ENCODE results near the gene ANTXR2.

Gene ANTXR2

DNA sequence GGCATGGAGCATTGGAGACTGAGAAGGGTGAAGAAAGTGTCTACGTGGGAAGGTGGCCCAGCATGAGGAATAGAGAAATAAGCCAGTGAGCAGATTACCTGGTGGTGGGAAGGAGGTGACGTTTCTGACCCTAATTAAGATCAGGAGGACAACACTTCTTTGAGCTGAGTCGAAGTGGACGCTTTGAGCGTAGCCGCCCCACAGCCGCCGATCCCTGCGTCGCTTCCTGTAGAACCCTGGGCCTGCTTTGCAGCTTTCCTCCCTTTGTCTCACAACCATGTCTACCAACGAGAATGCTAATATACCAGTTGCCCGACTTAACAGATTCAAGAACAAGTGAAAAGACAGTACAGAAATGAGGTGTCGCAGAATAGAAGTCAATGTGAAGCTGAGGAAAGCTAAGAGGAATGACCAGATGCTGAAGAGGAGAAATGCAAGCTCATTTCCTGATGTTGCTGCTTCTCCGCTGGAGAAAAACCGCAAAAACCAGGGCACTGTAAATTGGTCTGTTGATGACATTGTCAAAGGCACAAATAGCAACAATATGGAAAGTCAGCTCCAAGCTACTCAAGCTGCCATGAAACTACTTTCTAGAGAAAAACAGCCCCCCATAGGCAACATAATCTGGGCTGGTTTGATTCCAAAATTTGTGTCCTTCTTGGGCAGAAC lies 6.4 kb upstream of the ANTXR2 start:
- no peak for TF ChIP-seq ZFX (IDR thresholded peaks at IDR 0.05; ENCODE audit: borderline replicate concordance)
- TF ChIP-seq, protein P1, sequence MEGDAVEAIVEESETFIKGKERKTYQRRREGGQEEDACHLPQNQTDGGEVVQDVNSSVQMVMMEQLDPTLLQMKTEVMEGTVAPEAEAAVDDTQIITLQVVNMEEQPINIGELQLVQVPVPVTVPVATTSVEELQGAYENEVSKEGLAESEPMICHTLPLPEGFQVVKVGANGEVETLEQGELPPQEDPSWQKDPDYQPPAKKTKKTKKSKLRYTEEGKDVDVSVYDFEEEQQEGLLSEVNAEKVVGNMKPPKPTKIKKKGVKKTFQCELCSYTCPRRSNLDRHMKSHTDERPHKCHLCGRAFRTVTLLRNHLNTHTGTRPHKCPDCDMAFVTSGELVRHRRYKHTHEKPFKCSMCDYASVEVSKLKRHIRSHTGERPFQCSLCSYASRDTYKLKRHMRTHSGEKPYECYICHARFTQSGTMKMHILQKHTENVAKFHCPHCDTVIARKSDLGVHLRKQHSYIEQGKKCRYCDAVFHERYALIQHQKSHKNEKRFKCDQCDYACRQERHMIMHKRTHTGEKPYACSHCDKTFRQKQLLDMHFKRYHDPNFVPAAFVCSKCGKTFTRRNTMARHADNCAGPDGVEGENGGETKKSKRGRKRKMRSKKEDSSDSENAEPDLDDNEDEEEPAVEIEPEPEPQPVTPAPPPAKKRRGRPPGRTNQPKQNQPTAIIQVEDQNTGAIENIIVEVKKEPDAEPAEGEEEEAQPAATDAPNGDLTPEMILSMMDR (IDR thresholded peaks at IDR 0.05) = no peak
- no peak overlapping the region for H3K27ac ChIP-seq

DNA sequence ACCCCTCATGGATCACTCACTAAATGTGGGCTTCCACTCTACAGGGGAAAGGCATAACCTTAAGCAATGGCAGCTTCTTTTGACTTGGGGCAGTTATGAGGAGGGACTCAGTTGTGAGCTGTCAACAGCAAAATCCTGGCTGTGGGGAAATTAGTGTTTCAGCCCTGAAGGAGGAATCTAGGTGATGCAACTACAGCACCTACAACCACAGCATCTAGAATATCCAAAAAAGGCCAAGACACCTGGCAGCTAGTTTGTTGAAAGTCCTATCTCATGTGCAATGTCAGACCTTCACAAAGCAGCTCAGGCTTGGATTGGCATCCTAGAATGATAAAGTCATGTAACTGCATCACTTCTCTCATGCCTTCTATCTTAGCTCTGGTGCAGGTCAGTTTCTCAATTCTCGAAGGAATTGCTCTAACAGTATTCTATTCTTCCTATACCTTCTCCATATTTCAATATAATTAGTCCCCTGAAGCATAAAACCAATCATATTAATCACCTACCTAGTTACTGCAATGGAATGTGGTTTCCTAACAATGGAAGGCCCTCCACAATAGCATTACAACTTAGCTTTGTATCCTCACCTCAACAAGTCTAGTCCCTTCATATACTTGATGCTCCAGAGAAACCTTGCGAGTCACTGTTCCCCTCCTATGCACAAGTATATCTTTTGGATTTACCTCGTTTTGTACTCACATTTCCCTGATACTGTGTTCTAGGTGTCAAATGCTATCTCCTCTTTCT lies 5.5 kb upstream of the ANTXR2 start:
- H3K27ac ChIP-seq = no peak overlapping the region
- no peak for TF ChIP-seq ZFX (IDR thresholded peaks at IDR 0.05; ENCODE audit: borderline replicate concordance)
- TF ChIP-seq, protein P1 (IDR thresholded peaks at IDR 0.05) = no peak

DNA sequence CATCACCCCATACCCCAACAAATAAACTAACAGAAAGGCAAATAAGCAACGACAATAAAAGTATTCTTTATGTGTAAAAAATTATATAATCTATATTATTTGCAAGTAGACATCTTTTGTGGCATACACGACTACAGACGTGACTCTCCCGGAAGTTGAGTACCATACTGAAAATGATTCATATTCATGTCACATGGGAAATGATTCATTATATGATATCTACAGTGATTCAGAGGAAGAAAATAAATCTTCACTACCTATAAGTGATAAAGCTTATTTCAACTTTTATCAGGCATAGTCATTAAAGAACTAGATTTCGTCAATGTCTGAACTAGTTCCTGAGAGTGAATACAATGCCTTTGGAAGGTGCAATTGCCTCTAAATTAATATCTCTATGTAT lies 4.6 kb upstream of the ANTXR2 start:
- H3K27ac ChIP-seq = no peak overlapping the region
- TF ChIP-seq, protein P1 (IDR thresholded peaks at IDR 0.05) = no peak
- TF ChIP-seq ZFX (IDR thresholded peaks at IDR 0.05; ENCODE audit: borderline replicate concordance) = no peak

DNA sequence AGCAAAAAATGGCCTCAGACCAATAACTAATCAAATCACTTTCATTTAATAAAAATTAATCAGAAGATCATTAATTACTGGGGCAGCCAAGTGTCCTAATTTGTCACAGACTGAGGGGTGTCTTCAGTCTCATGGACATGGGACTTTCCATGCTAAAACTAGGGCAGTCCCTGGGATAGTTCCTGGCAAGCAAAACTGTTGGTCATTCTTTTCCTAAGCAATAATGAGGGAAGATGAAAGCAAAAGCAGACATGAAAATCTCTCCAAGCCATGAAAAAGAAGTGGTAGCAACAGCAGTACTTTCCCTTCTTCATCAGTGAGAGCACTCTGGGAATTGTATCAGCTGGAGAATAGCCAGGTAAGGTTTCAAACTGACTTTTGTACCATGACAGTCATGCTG lies 3.7 kb upstream of the ANTXR2 start:
- no peak overlapping the region for H3K27ac ChIP-seq
- no peak for TF ChIP-seq ZFX (IDR thresholded peaks at IDR 0.05; ENCODE audit: borderline replicate concordance)
- TF ChIP-seq, protein P1 (IDR thresholded peaks at IDR 0.05) = no peak

DNA sequence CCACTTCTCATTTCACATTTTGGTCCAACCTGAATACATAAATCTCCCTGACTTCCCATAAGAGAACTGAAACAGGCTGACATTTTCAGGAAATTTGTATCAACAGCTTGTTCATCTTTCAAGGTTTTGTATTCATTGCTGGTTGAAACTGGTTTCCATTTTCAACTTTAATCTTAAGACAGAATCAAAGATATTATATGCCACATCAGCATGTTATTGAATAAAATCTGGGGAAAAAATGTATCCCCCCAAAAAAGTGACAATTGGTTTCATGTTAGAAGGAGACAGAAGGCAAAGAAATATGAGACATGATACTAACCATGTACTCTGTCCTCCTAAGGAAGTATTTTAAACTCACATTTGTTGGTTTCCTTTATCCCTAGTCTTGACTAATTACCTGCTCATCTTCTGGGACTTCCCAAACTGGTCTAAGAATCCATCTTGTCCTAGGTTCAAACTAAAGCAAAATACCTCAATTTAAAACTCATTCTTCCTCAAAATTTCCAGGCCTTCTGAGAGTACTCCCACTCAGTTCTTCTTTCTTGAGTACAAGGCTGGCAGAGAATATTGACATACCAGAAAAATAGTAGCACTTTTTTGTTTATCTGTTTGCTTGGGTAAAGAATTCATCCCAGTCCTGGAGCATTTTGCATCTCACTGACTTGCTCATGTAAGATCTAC lies 3.1 kb upstream of the ANTXR2 start:
- TF ChIP-seq, protein P1 (IDR thresholded peaks at IDR 0.05) = no peak
- no peak overlapping the region for H3K27ac ChIP-seq

DNA sequence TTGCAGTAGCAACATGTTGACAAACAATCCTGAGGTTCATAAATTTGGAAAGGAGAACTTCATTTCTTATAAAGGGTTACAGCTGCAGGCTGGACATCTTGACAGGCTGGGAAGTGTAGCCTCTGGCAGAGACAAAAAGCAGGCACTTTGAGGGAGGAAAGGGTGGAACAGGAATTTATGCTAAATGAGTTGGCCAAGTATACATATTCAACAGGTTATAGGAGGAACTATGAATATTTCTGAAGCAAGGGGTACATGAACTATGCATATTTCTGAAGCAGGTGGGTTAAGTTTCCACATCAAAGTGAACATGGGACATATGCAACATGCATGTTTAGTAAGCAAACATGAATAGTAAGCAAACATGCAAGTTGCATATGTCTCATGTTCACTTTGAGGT lies 1.6 kb upstream of the ANTXR2 start:
- no peak overlapping the region for H3K27ac ChIP-seq
- TF ChIP-seq ZFX (IDR thresholded peaks at IDR 0.05; ENCODE audit: borderline replicate concordance) = no peak
- TF ChIP-seq, protein P1 (IDR thresholded peaks at IDR 0.05) = no peak

DNA sequence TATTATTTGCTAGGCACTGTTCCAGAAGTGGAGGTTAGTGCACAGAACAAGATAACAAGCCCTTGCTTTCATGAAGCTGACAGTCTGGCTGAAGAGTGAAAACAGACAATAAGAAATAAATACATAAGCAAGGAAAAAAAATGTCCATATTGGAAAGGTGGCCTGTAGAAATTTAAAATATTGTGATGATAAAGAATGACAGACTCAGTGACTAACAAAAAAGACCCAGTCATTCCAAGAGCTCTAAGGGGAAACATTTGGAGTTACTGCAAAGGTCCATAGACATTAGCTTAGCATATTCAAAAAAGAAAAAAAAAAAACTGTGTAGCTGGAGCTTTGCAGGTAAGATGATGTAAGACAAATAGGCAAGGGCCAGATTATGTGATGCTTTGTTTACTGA lies 1.0 kb upstream of the ANTXR2 start:
- no peak for TF ChIP-seq ZFX (IDR thresholded peaks at IDR 0.05; ENCODE audit: borderline replicate concordance)
- TF ChIP-seq, protein P1 (IDR thresholded peaks at IDR 0.05) = no peak
- H3K27ac ChIP-seq = no peak overlapping the region

All from 22Rv1 (cell line).